Inflammatory macrophage treated with lipopolysaccharide for 1 hour (primary cell): ENCODE measurements around the gene SELL.
"Not testable (repeated sequence)": the region's sequence is repeated elsewhere in the genome, so short reads cannot be mapped to it uniquely, and the experiment has no call there.

Experiments
- DNase-seq, 2 donors: peaks; one replicate each; pipeline ENCODE4 v3.0.0-alpha.2; 2020 to 2022

Gene SELL

DNA sequence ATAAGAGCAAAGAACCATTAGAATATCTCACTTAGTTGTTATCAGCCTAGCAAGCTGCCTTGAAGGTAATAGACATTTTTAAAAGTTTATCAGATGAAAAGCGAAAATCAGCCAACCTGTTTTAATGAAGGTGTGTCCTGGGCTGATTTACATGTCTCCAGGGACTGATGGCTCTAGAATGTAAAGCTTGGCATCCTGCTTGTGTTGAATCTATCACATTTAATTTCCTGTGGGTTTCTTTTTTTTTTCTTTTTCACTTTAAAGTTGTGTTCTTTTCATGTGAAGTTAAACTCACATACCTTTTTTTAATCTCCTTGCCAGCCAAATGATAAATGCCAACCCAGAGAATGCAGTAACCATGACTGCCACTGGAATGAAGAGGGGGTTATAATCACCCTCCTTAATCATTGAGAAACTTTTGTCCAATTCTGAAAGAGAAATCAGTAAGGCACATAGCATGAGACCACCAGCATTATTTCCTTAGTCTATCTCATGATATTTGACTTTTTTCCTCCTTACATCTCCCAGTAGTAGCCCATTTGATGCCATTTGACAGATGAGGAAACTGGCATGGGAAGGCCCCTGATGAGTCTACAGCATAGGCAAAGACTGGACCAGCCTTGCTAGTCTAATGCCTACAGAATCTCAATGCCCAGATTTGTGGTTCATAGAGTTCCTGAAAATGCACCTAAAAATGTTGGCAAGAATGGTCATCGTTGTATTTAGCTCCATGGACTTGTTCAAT is 10.0 kb downstream of the SELL start:
- peak in 1 of 2 donors; percentile 41 for DNase-seq

- DNase-seq, result no peak
Observed at GRCh38 chr1:169699707-169700106, 11.7 kb downstream of the SELL start.

GRCh38 chr1:169698976-169699375 is 12.4 kb downstream of the SELL start:
- DNase-seq, result no peak

- DNase-seq, result peak; percentile 65 to 67
Observed at GRCh38 chr1:169697755-169698154, 13.7 kb downstream of the SELL start.

GRCh38 chr1:169696273-169697100 is 14.9 kb downstream of the SELL start:
- DNase-seq, result no peak

DNA sequence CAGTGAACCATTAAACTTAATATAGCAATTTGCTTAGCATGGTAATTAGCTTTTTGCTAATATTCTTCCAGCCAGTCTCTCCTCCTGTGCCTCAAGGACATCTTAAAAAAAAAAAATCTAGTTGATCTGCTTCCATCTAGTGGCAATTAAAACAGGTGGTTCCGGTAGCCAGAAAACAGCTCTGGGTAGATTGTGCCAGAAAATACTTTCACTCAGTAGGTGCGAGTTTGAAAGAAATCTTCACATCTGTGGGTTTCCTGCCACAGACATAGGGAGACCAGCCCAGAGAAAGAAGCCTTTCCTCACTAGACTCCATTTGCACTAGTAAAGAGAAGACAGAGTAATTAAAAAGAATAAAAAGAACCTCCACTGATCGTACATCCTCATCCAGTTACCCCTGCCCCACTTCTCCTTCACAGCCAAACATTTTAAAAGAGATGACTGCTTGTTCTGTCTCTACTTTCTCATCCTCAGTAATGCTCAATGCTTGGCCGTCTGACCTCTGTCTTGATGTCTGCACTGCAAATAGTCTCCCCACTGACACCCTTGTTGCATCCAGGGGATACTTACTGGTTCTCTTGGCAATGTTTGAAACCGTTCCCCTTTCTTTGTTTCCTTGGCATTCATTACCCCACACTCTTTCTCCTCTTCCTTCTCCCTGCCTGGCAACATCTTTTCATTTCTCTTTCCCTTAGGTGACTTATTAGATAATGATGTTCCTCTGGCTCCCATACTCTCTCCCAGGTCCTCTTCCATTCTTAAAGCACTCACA is 16.9 kb downstream of the SELL start:
- no peak for DNase-seq

- DNase-seq, result no peak
Observed at GRCh38 chr1:169692756-169693460, 18.5 kb downstream of the SELL start.

DNA sequence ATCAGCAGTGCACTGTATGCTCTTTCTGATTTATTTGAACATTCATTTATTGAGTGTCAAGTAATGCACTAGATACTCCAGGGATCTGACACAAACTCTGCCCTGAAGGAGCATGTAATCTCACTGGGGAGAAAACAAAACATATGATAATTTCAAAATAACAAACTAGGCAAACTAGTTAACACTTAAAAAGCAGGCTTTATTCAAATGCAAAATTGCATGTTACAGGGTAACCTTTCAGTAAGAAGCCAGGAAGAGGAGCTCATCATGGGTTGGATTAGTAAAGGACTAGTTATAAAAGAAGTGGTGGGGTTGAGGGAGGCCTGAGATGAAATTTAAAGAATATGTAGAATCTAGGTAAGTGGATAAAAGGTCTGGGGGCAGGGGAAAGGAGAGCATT is 20.9 kb downstream of the SELL start:
- DNase-seq, result no peak

- DNase-seq, result no peak
Observed at GRCh38 chr1:169689395-169689794, 22.0 kb downstream of the SELL start.

DNA sequence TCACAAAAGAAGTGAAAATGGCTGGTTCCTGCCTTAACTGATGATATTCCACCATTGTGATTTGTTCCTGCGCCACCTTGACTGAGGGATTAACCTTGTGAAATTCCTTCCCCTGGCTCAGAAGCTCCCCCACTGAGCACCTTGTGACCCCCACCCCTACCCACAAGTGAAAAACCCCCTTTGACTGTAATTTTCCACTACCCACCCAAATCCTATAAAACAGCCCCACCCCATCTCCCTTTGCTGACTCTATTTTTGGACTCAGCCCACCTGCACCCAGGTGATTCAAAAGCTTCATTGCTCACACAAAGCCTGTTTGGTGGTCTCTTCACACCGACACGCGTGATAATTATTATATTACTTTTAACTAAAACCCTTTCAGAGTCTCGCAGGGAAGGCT is 23.0 kb downstream of the SELL start:
- not testable (repeated sequence) for DNase-seq

DNA sequence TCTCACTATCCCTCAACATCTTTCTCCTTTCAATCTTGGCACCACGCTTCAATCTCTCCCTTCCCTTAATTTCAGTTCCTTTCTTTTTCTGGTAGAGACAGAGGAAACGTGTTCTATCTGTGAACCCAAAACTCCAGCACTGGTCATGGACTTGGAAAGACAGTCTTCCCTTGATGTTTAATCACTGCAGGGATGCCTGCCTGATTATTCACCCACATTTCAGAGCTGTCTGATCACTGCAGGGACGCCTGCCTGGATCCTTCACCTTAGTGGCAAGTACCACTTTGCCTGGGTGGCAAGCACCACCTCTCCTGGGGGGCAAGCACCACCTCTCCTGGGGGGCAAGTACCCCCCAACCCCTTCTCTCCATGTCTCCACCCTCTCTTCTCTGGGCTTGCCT is 27.8 kb downstream of the SELL start:
- no peak for DNase-seq

DNA sequence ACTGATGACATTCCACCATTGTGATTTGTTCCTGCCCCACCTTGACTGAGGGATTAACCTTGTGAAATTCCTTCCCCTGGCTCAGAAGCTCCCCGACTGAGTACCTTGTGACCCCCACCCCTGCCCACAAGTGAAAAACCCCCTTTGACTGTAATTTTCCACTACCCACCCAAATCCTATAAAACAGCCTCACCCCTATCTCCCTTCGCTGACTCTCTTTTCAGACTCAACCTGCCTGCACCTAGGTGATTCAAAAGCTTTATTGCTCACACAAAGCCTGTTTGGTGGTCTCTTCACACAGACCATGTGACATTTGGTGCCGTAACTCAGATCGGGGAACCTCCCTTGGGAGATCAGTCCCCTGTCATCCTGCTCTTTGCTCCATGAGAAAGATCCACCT is 28.3 kb downstream of the SELL start:
- not testable (repeated sequence) for DNase-seq

DNA sequence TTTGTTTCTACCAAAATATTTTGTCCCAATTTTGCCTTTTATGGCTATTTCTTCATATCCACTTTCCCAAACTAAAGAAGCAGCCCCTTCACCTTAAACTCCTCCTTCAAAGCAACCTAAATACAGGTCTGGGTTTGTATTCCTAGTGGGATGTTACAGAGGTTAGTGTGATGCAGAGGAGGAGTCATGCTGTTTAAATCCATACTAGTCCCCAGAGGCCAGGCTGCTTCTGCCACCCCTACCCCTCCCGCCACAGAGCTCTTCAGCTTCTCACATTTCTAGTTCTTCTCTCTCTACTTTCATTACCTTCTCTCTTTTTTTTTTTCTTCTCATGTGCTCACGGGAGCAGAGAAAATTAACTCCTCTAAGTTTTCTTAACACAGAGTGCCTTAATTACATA is 29.3 kb downstream of the SELL start:
- DNase-seq, result no peak

DNA sequence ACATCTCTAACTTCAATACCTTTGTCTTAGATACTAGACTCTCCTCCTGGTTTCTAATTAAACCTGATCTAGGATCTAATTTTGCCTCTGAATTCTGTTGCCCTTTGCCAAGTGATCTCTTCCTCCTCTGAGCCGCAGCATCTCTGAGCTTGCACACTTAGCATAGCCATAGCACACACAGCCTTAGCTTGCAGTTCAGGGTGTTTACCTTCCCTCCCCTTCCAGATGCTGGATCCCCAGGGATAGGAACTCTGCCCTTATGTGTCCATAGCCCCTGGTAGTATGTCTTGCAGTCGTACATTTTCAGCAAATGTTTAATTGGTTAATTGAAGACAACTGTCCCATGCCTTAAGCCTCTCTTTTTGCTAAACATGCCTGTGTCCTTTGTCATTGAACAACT is 30.3 kb downstream of the SELL start:
- DNase-seq, result no peak

- no peak for DNase-seq
Observed at GRCh38 chr1:169680377-169681019, 30.9 kb downstream of the SELL start.

GRCh38 chr1:169679692-169680091 is 31.7 kb downstream of the SELL start:
- DNase-seq, result no peak

DNA sequence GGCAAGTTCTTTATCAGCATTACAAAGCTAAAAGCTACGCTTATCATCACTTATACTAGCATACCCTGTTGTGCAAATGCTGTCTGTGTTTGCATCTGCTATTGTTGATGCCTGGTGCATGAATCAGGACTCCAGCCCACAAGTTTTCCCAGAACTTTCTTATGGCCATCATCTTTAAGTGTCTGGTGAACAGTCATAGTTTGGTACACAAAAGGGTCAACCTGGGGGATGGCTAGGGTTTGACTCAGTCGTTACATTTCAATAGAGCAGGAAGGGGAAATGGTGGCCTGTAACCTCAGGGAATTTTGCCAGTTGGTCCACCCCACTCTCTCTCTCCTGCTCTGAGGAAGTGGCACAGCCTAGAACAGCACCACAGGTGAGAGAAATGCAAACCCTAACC is 35.4 kb downstream of the SELL start:
- DNase-seq, result no peak

DNA sequence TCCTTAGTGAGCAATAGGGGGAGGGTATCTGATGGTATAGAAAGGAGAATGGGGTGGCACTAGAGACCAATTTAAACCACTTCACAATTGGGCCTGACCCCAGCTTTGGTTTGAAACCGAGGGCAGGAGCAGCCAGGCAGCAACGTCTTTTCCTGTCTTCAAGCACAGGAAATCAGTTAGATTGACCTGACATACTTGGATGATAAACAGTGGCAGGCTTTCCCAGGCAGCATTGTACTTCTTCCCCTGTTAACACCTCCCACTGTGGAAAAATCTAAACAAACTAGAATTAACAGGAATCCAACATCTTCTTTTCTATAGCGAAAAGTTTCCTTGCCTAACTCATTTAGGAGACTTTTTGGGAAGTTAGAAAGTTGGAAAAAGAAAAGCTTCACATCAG is 40.6 kb downstream of the SELL start:
- no peak for DNase-seq

DNA sequence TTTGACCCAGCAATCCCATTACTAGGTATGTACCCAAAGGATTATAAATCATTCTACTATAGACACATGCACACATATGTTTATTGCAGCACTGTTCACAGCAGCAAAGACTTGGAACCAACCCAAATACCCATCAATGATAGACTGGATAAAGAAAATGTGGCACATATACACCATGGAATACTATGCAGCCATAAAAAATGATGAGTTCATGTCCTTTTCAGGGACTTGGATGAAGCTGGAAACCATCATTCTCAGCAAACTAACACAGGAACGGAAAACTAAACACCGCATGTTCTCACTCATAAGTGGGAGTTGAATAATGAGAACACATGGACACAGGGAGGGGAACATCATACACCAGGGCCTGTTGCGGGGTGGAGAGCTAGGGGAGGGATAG is 41.2 kb downstream of the SELL start:
- DNase-seq, result not testable (repeated sequence)

DNA sequence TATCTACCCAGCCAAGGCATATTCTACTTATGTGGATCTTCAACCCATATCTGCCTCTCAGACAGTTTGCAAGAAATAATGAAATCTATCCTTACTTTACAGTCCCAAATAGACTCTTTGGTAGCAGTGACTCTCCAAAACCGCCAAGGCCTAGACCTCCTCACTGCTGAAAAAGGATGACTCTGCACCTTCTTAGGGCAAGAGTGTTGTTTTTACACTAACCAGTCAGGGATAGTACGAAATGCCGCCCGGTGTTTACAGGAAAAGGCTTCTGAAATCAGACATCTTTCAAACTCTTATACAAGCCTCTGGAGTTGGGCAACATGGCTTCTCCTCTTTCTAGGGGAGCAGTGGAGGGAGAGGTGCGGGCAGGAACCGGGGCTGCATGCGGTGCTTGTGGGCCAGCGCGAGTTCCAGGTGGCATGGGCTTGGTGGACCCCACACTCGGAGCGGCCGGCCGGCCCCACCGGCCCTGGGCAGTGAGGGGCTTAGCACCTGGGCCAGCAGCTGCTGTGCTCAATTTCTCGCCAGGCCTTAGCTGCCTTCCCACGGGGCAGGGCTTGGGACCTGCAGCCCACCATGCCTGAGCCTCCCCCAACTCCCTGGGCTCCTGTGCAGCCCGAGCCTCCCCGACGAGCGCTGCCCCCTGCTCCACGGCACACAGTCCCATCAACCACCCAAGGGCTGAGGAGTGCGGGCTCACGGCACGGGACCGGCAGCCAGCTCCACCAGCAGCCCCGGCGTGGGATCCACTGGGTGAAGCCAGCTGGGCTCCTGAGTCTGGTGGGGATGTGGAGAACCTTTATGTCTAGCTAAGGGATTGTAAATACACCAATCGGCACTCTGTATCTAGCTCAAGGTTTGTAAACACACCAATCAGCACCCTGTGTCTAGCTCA is 43.5 kb downstream of the SELL start:
- not testable (repeated sequence) for DNase-seq

DNA sequence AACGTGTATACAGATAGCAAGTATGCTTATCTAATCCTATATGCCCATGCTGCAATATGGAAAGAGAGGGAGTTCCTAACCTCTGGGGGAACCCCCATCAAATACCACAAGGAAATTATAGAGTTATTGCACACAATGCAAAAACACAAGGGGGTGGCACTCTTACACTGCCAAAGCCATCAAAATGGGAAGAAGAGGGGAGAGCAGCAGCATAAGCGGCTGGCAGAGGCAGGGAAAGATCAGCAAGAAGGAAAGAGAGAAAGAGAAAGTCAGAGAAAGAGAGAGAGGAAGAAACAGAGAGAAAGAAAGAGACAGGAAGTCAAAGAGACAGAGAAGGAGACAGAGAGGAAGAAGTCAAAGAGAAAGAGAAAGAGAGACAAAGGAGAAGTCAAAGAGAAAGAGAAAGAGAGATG is 44.2 kb downstream of the SELL start:
- DNase-seq, result peak; percentile 45 to 59
